ENCODE results near the gene HOXA5.

Gene HOXA5

DNA sequence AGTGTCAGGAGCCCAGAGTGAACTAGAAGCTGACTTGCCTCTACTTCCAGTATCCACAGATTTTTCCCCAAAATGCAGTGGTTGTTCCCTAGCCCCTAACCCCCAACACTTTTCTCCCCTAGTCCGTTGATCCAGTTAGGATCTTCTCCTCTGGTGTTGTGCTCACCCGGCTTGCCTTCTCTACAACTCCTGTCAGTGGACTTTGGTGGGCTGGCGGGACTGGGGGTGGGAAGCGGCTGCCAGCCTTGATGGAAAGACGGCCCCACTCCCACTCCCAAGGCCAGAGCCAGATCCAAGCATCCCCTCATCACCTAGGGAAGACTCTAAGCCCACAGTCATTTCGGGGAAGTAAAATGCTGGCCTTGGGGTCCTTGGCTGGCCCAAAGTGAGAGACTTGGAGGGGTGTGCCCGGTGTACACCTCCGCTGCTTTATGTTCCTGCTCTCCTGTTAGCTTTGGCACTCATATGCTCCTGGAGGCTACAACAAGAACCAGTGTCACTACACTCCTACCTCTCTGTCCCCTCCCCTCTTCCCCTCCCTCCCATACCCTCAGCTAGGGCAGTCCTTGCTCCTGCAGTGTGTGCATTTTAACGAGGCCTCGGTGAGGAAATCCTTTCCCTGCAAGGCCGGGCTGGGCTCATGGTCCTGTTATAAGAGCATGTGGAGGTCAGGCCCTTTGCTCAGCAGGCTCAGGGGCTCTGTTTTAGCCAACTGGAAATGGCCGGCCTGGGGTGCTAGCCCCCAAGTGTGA is 31.6 kb upstream of the HOXA5 start:
- peak; percentile 10 for ATAC-seq (ENCODE audit: low read depth)
- TF ChIP-seq, protein P1, sequence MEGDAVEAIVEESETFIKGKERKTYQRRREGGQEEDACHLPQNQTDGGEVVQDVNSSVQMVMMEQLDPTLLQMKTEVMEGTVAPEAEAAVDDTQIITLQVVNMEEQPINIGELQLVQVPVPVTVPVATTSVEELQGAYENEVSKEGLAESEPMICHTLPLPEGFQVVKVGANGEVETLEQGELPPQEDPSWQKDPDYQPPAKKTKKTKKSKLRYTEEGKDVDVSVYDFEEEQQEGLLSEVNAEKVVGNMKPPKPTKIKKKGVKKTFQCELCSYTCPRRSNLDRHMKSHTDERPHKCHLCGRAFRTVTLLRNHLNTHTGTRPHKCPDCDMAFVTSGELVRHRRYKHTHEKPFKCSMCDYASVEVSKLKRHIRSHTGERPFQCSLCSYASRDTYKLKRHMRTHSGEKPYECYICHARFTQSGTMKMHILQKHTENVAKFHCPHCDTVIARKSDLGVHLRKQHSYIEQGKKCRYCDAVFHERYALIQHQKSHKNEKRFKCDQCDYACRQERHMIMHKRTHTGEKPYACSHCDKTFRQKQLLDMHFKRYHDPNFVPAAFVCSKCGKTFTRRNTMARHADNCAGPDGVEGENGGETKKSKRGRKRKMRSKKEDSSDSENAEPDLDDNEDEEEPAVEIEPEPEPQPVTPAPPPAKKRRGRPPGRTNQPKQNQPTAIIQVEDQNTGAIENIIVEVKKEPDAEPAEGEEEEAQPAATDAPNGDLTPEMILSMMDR (IDR thresholded peaks at IDR 0.05; ENCODE audit: poor library complexity, severe bottlenecking) = no peak
- H3K9me3 ChIP-seq (ENCODE audit: severe bottlenecking) = no peaks in the 10 kb centered on the region
- H3K36me3 ChIP-seq (ENCODE audit: low read depth) = peaks cover 6% of the 10 kb centered on the region; the same call in 1 of the 2 replicates
- peak; percentile 50 for DNase-seq (ENCODE audit: low spot score)
- peak overlapping the region; percentile 54 for H3K4me3 ChIP-seq (ENCODE audit: severe bottlenecking)
- peak overlapping the region; percentile 93 for H3K27ac ChIP-seq (ENCODE audit: poor library complexity, severe bottlenecking)
- no peaks in the 10 kb centered on the region for H3K27me3 ChIP-seq (ENCODE audit: insufficient read depth, poor library complexity, severe bottlenecking)
- H3K4me1 ChIP-seq (ENCODE audit: insufficient read depth, poor library complexity, severe bottlenecking) = peaks cover 20% of the 10 kb centered on the region

DNA sequence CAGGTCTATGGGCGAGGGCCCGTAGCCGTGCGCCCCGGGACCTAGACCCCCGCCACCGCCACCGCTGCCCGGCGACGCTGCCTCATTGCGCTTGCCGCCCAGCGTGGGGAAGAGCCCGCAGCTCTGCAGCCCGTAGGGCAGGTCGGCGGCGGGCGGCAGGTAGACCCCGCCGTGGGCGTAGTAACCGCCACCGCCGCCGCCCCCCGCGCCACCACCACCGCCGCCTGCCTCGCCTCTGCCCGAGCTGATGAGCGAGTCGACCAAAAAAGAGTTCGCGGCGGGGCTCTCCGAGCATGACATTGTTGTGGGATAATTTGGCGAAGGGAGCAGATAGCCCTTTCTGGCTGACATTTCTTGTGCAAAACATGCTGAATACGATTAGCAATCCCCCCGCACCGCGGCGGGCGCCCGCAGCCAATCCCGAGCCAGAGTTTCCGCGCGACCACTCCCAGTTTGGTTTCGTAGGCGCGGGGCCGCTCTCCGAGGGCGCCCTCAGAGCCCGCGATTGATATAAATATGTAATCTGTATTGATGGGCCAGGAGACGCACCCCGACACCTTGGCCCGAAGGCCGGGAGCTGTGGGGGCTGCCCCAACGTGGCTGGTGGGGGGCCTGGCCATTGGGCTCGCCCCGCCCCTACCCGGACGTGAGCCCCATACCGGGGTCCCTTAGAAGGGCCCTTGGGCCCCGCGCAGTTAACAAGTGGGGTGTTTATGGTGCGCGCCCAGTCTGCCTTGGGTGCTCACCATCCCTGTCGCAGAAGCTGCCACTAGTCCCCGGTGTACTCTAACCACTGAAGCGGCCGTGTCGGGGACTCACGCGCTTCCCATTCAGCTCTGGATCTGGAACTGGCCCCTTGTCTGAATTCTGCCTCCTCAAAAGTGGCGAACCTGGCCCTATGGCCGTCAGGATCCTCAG is 30.7 kb upstream of the HOXA5 start, which contains the start of gene HOXA10:
Gene HOXA10 (minus strand): TSS at position 365 of the 918 bp plus-strand sequence. CDS start 14 bp downstream, at position 351.
- DNase-seq (ENCODE audit: low spot score) (peak; percentile 76), ATAC-seq (ENCODE audit: low read depth) (0 out of 3 replicates have a peak, but pooled peaks have one; percentile 2)
- TF ChIP-seq, protein P1 (IDR thresholded peaks at IDR 0.05; ENCODE audit: poor library complexity, severe bottlenecking) = no peak
- Histone ChIP-seq H3K4me1 (ENCODE audit: insufficient read depth, poor library complexity, severe bottlenecking) (peaks cover 20% of the 10 kb centered on the region), H3K27me3 (ENCODE audit: insufficient read depth, poor library complexity, severe bottlenecking) (no peaks in the 10 kb centered on the region), H3K36me3 (ENCODE audit: low read depth) (peaks cover 6% of the 10 kb centered on the region; the same call in 1 of the 2 replicates), H3K9me3 (ENCODE audit: severe bottlenecking) (no peaks in the 10 kb centered on the region), H3K4me3 (ENCODE audit: severe bottlenecking) (peak within 1 kb of the TSS; percentile 54), H3K27ac (ENCODE audit: poor library complexity, severe bottlenecking) (peak within 1 kb of the TSS; percentile 93)

DNA sequence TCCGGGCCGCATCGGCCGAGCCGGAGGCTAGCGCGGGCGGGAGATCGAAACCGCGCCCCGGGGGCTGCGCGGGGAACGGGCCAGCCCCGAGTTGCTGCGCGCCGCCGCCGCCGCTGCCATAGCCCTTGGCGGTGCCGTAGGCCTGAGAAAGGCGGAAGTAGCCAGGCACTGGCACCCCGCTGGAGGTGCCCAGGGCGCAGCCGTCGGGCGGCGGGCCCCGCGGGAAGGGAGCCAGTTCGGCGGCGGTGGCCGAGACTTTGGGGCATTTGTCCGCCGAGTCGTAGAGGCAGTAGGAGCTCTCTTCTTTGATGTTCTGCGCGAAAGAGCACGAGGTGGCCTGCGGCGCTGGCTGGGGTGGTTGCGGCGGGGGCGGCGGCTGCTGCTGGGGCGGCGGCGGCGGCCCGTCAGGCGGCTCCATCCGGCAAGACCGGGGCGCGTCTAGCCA is 30.1 kb upstream of the HOXA5 start:
- Histone ChIP-seq H3K27ac (ENCODE audit: poor library complexity, severe bottlenecking) (peak overlapping the region; percentile 93), H3K4me1 (ENCODE audit: insufficient read depth, poor library complexity, severe bottlenecking) (peaks cover 20% of the 10 kb centered on the region), H3K9me3 (ENCODE audit: severe bottlenecking) (no peaks in the 10 kb centered on the region), H3K27me3 (ENCODE audit: insufficient read depth, poor library complexity, severe bottlenecking) (no peaks in the 10 kb centered on the region), H3K36me3 (ENCODE audit: low read depth) (peaks cover 6% of the 10 kb centered on the region; the same call in 1 of the 2 replicates), H3K4me3 (ENCODE audit: severe bottlenecking) (peak overlapping the region; percentile 54)
- ATAC-seq (ENCODE audit: low read depth) (no peak), DNase-seq (ENCODE audit: low spot score) (peak; percentile 52)
- TF ChIP-seq, protein P1 (IDR thresholded peaks at IDR 0.05; ENCODE audit: poor library complexity, severe bottlenecking) = no peak

DNA sequence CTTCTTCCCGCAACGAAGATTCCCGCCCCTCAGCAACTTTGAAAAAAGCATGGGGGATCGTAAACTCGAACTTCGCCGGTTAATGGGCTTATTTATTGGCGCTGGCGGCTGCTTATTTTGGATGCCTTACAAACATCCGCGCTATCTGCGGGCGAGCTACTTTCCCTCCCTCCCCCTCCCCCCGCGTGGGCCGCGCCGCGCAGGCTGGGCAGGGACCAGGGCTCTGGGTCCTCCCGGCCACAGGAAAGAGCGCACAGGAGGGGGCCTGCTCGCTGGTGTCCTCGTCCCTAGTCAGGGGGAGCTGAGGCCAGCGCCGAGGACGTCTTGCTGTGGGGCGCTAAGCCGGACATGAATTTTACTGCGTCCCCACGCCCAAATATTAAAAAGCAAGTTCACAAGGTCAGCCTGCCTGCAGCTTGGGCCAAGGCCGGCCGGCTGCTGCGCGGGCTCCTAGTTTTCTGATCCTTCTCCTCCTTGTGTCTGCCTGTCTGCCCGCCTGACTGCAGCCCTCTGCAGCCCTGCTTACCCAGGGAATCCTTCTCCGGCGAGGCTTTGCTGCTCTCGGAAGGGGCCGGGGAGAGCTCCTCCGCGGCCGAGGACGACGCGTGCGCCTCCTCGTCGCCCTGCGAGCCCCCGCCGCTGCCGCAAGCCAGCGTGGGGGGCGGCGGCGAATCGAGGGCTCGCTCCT is 29.5 kb upstream of the HOXA5 start:
- H3K27ac ChIP-seq (ENCODE audit: poor library complexity, severe bottlenecking) = peak overlapping the region; percentile 93
- no peaks in the 10 kb centered on the region for H3K9me3 ChIP-seq (ENCODE audit: severe bottlenecking)
- H3K4me1 ChIP-seq (ENCODE audit: insufficient read depth, poor library complexity, severe bottlenecking) = peaks cover 20% of the 10 kb centered on the region
- H3K27me3 ChIP-seq (ENCODE audit: insufficient read depth, poor library complexity, severe bottlenecking) = no peaks in the 10 kb centered on the region
- H3K36me3 ChIP-seq (ENCODE audit: low read depth) = peaks cover 6% of the 10 kb centered on the region; the same call in 1 of the 2 replicates
- H3K4me3 ChIP-seq (ENCODE audit: severe bottlenecking) = peak overlapping the region; percentile 54
- ATAC-seq (ENCODE audit: low read depth) = no peak
- peak; percentile 65 for DNase-seq (ENCODE audit: low spot score)
- TF ChIP-seq, protein P1 (IDR thresholded peaks at IDR 0.05; ENCODE audit: poor library complexity, severe bottlenecking) = no peak
